ENCODE data around the gene NPHP3.
A peak's percentile ranks its signal among the peaks of the same experiment; 100 is the strongest.
"Not testable (repeated sequence)": the region's sequence is repeated elsewhere in the genome, so short reads cannot be mapped to it uniquely, and the experiment has no call there.

The NPHP3 gene

GRCh38 chr3:132722165-132723023 is at the start of gene NPHP3:
TSS of gene NPHP3 (minus strand) at chr3:132722409. CDS start at chr3:132722355, 54 bp downstream.
- peak; percentile 98 for DNase-seq

GRCh38 chr3:132758740-132759139 is 36.5 kb upstream of the NPHP3 start:
- DNase-seq: no peak

GRCh38 chr3:132756108-132756650 is 34.0 kb upstream of the NPHP3 start:
- DNase-seq: no peak

GRCh38 chr3:132753946-132754345 is 31.7 kb upstream of the NPHP3 start:
- no peak for DNase-seq

GRCh38 chr3:132749786-132750185 is 27.6 kb upstream of the NPHP3 start:
- no peak for DNase-seq

- DNase-seq: not testable (repeated sequence)
These were observed 24.5 kb upstream of the NPHP3 start for GRCh38 chr3:132746720-132747119.

GRCh38 chr3:132738314-132738713 is 16.1 kb upstream of the NPHP3 start:
- DNase-seq: no peak

- no peak for DNase-seq
These were observed 13.4 kb upstream of the NPHP3 start for GRCh38 chr3:132735589-132735988.

GRCh38 chr3:132730891-132731580 is 8.8 kb upstream of the NPHP3 start:
- no peak for DNase-seq

- DNase-seq: no peak
These were observed 4.2 kb upstream of the NPHP3 start for GRCh38 chr3:132726341-132726823.

GRCh38 chr3:132723024-132723950 is 1.1 kb upstream of the NPHP3 start:
- DNase-seq: no peak

GRCh38 chr3:132721479-132722164 is 587 bp downstream of the NPHP3 start:
- DNase-seq: no peak

- DNase-seq: no peak
These were observed 2.0 kb downstream of the NPHP3 start for GRCh38 chr3:132720228-132720627.

- no peak for DNase-seq
These were observed 5.8 kb downstream of the NPHP3 start for GRCh38 chr3:132716372-132716771.

- no peak for DNase-seq
These were observed 8.1 kb downstream of the NPHP3 start for GRCh38 chr3:132713977-132714727.

GRCh38 chr3:132710311-132710710 is 11.9 kb downstream of the NPHP3 start:
- no peak for DNase-seq

- no peak for DNase-seq
These were observed 12.4 kb downstream of the NPHP3 start for GRCh38 chr3:132709761-132710160.

- DNase-seq: no peak
These were observed 18.5 kb downstream of the NPHP3 start for GRCh38 chr3:132703733-132704132.

GRCh38 chr3:132695422-132695821 is 26.8 kb downstream of the NPHP3 start:
- DNase-seq: no peak

GRCh38 chr3:132694991-132695390 is 27.2 kb downstream of the NPHP3 start:
- DNase-seq: no peak

- DNase-seq: no peak
These were observed 32.2 kb downstream of the NPHP3 start for GRCh38 chr3:132690040-132690439.
